ENCODE results near the gene OGFR. TPM values are rescaled to one million over a fixed set of nuclear protein-coding genes. Genes with fewer than 3 reads are reported as not detected.

The OGFR gene
- total RNA-seq, 1 donor from 2014 or later: 7.0 TPM

GRCh38 chr20:62799459-62799858, 5.2 kb upstream of the OGFR start:
- peaks cover 14% of the 10 kb centered on the region for H4K20me1 ChIP-seq (ENCODE audit: low read depth)
- H2AFZ ChIP-seq (replicated peaks): no peak overlapping the region
- peaks cover 14% of the 10 kb centered on the region for H3K4me1 ChIP-seq
- Mint-ChIP-seq H3K36me3 (peaks cover 16% of the 10 kb centered on the region), H3K4me3 (no peak overlapping the region), H3K9me3 (no peaks in the 10 kb centered on the region), H3K27me3 (ENCODE audit: insufficient read depth, low read depth) (peaks cover 16% of the 10 kb centered on the region), H3K27ac (no peak overlapping the region), H3K4me1 (peaks cover 29% of the 10 kb centered on the region)
- H3K9ac ChIP-seq: no peak overlapping the region
- H3K79me2 ChIP-seq (ENCODE audit: low read depth): no peaks in the 10 kb centered on the region
- no peak overlapping the region for H3K27ac ChIP-seq
- H3K9me3 ChIP-seq (ENCODE audit: low read depth): no peaks in the 10 kb centered on the region
- H3K4me2 ChIP-seq: no peak overlapping the region
- H3K36me3 ChIP-seq: no peaks in the 10 kb centered on the region
- peaks cover 46% of the 10 kb centered on the region for H3F3A ChIP-seq (ENCODE audit: low read depth)
- TF ChIP-seq, protein P1, sequence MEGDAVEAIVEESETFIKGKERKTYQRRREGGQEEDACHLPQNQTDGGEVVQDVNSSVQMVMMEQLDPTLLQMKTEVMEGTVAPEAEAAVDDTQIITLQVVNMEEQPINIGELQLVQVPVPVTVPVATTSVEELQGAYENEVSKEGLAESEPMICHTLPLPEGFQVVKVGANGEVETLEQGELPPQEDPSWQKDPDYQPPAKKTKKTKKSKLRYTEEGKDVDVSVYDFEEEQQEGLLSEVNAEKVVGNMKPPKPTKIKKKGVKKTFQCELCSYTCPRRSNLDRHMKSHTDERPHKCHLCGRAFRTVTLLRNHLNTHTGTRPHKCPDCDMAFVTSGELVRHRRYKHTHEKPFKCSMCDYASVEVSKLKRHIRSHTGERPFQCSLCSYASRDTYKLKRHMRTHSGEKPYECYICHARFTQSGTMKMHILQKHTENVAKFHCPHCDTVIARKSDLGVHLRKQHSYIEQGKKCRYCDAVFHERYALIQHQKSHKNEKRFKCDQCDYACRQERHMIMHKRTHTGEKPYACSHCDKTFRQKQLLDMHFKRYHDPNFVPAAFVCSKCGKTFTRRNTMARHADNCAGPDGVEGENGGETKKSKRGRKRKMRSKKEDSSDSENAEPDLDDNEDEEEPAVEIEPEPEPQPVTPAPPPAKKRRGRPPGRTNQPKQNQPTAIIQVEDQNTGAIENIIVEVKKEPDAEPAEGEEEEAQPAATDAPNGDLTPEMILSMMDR (IDR thresholded peaks at IDR 0.05): no peak
- TF ChIP-seq EZH2phosphoT487 (IDR thresholded peaks at IDR 0.05): no peak
- TF ChIP-seq EZH2 (IDR thresholded peaks at IDR 0.05): no peak
- no peak overlapping the region for H3K4me3 ChIP-seq
- H3K27me3 ChIP-seq: peaks cover 34% of the 10 kb centered on the region
- DNase-seq (ENCODE audit: low spot score): no peak

GRCh38 chr20:62799873-62800272, 4.8 kb upstream of the OGFR start:
- H3K36me3 ChIP-seq: no peaks in the 10 kb centered on the region
- peaks cover 10% of the 10 kb centered on the region for H4K20me1 ChIP-seq (ENCODE audit: low read depth)
- H3K4me3 ChIP-seq: no peak overlapping the region
- TF ChIP-seq, protein P1 (IDR thresholded peaks at IDR 0.05): no peak
- TF ChIP-seq EZH2 (IDR thresholded peaks at IDR 0.05): no peak
- TF ChIP-seq EZH2phosphoT487 (IDR thresholded peaks at IDR 0.05): no peak
- Mint-ChIP-seq H3K36me3 (peaks cover 16% of the 10 kb centered on the region), H3K4me1 (peaks cover 29% of the 10 kb centered on the region), H3K9me3 (no peaks in the 10 kb centered on the region), H3K27me3 (ENCODE audit: insufficient read depth, low read depth) (peaks cover 16% of the 10 kb centered on the region), H3K4me3 (no peak overlapping the region), H3K27ac (no peak overlapping the region)
- H3K9me3 ChIP-seq (ENCODE audit: low read depth): no peaks in the 10 kb centered on the region
- H2AFZ ChIP-seq (replicated peaks): no peak overlapping the region
- no peak overlapping the region for H3K27ac ChIP-seq
- H3K4me2 ChIP-seq: no peak overlapping the region
- DNase-seq (ENCODE audit: low spot score): no peak
- H3K9ac ChIP-seq: no peak overlapping the region
- H3K4me1 ChIP-seq: peaks cover 9% of the 10 kb centered on the region
- no peaks in the 10 kb centered on the region for H3K79me2 ChIP-seq (ENCODE audit: low read depth)
- H3F3A ChIP-seq (ENCODE audit: low read depth): peaks cover 42% of the 10 kb centered on the region
- H3K27me3 ChIP-seq: peaks cover 34% of the 10 kb centered on the region

- H3K27ac Mint-ChIP-seq: no peak overlapping the region
- peaks cover 29% of the 10 kb centered on the region for H3K27me3 ChIP-seq
- peaks cover 39% of the 10 kb centered on the region for H3F3A ChIP-seq (ENCODE audit: low read depth)
- TF ChIP-seq, protein P1 (IDR thresholded peaks at IDR 0.05): no peak
- TF ChIP-seq EZH2phosphoT487 (IDR thresholded peaks at IDR 0.05): no peak
- TF ChIP-seq EZH2 (IDR thresholded peaks at IDR 0.05): no peak
- no peaks in the 10 kb centered on the region for H3K79me2 ChIP-seq (ENCODE audit: low read depth)
- H4K20me1 ChIP-seq (ENCODE audit: low read depth): peaks cover 11% of the 10 kb centered on the region
- peaks cover 5% of the 10 kb centered on the region for H3K4me1 ChIP-seq
- no peak for DNase-seq (ENCODE audit: low spot score)
- H3K4me3 Mint-ChIP-seq: no peak overlapping the region
- H3K9me3 ChIP-seq (ENCODE audit: low read depth): no peaks in the 10 kb centered on the region
- H3K36me3 ChIP-seq: no peaks in the 10 kb centered on the region
- H3K9ac ChIP-seq: no peak overlapping the region
- peaks cover 16% of the 10 kb centered on the region for H3K36me3 Mint-ChIP-seq
- H3K4me2 ChIP-seq: no peak overlapping the region
- H3K4me3 ChIP-seq: no peak overlapping the region
- H3K27ac ChIP-seq: no peak overlapping the region
- H3K27me3 Mint-ChIP-seq (ENCODE audit: insufficient read depth, low read depth): peaks cover 16% of the 10 kb centered on the region
- peaks cover 29% of the 10 kb centered on the region for H3K4me1 Mint-ChIP-seq
- H2AFZ ChIP-seq (replicated peaks): no peak overlapping the region
- H3K9me3 Mint-ChIP-seq: no peaks in the 10 kb centered on the region
Observed at GRCh38 chr20:62800314-62801259, 4.0 kb upstream of the OGFR start.

Data from neural progenitor cell (in vitro differentiated cells).